ENCODE measurements around the gene SYNE3. TPM values are rescaled to one million over a fixed set of nuclear protein-coding genes. Genes with fewer than 3 reads are reported as not detected.

Gene SYNE3
- total and polyA plus RNA-seq, 2 experiments from 2014 or later = 0.16 to 2.4 TPM

- WGBS (ENCODE audit: low lambda C conversion rate, missing lambda C conversion rate) = 96% methylated on average over 5 of the region's 5 CpGs
- Histone ChIP-seq H4K20me1 (ENCODE audit: insufficient read depth, poor library complexity, severe bottlenecking) (no peaks in the 10 kb centered on the region), H3K4me2 (no peak overlapping the region), H2AFZ (no peak overlapping the region), H3K4me1 (ENCODE audit: insufficient read depth) (peaks cover 9% of the 10 kb centered on the region), H3K27ac (no peak overlapping the region), H3K79me2 (no peaks in the 10 kb centered on the region), H3K4me3 (no peak overlapping the region), H3K27me3 (no peaks in the 10 kb centered on the region), H3K9me2 (replicated peaks; ENCODE audit: insufficient read depth) (no peaks in the 10 kb centered on the region), H3K9me3 (ENCODE audit: low read depth) (no peaks in the 10 kb centered on the region), H3K36me3 (replicated peaks; ENCODE audit: insufficient read depth, low read depth) (no peaks in the 10 kb centered on the region)
- DNase-seq (ENCODE audit: low spot score) = no peak
- TF ChIP-seq EZH2phosphoT487 (IDR thresholded peaks at IDR 0.05; ENCODE audit: low read depth, severe bottlenecking, unreplicated experiment) (no peak), CTCF (IDR thresholded peaks at IDR 0.05; ENCODE audit: poor library complexity) (no peak), EZH2 (IDR thresholded peaks at IDR 0.05; ENCODE audit: borderline replicate concordance) (no peak)
Measured at GRCh38 chr14:95484296-95484695, 32.2 kb downstream of the SYNE3 start.

GRCh38 chr14:95483309-95484165 lies 32.9 kb downstream of the SYNE3 start:
- no peaks in the 10 kb centered on the region for H3K9me3 ChIP-seq (ENCODE audit: low read depth)
- TF ChIP-seq EZH2 (IDR thresholded peaks at IDR 0.05; ENCODE audit: borderline replicate concordance) (no peak), CTCF (IDR thresholded peaks at IDR 0.05; ENCODE audit: poor library complexity) (no peak), EZH2phosphoT487 (IDR thresholded peaks at IDR 0.05; ENCODE audit: low read depth, severe bottlenecking, unreplicated experiment) (no peak)
- H3K4me1 ChIP-seq (ENCODE audit: insufficient read depth) = peaks cover 9% of the 10 kb centered on the region
- no peaks in the 10 kb centered on the region for H3K27me3 ChIP-seq
- WGBS (ENCODE audit: low lambda C conversion rate, missing lambda C conversion rate) = 67% methylated on average over 14 of the region's 14 CpGs
- H3K27ac ChIP-seq = peak overlapping the region; percentile 67
- H4K20me1 ChIP-seq (ENCODE audit: insufficient read depth, poor library complexity, severe bottlenecking) = no peaks in the 10 kb centered on the region
- no peak overlapping the region for H3K4me2 ChIP-seq
- H3K9me2 ChIP-seq (replicated peaks; ENCODE audit: insufficient read depth) = no peaks in the 10 kb centered on the region
- H3K79me2 ChIP-seq = no peaks in the 10 kb centered on the region
- H2AFZ ChIP-seq = no peak overlapping the region
- H3K36me3 ChIP-seq (replicated peaks; ENCODE audit: insufficient read depth, low read depth) = no peaks in the 10 kb centered on the region
- no peak overlapping the region for H3K4me3 ChIP-seq
- peak; percentile 90 for DNase-seq (ENCODE audit: low spot score)

GRCh38 chr14:95482627-95483308 lies 33.7 kb downstream of the SYNE3 start:
- WGBS (ENCODE audit: low lambda C conversion rate, missing lambda C conversion rate) = 86% methylated on average over 12 of the region's 12 CpGs
- H2AFZ ChIP-seq = no peak overlapping the region

More at GRCh38 chr14:95482627-95483308, 33.7 kb downstream of the SYNE3 start:
- Histone ChIP-seq H3K27ac (peak overlapping the region; percentile 62), H3K9me2 (replicated peaks; ENCODE audit: insufficient read depth) (no peaks in the 10 kb centered on the region), H3K4me1 (ENCODE audit: insufficient read depth) (peaks cover 9% of the 10 kb centered on the region), H3K4me3 (no peak overlapping the region), H3K79me2 (no peaks in the 10 kb centered on the region), H3K9me3 (ENCODE audit: low read depth) (no peaks in the 10 kb centered on the region), H4K20me1 (ENCODE audit: insufficient read depth, poor library complexity, severe bottlenecking) (no peaks in the 10 kb centered on the region), H3K27me3 (no peaks in the 10 kb centered on the region), H3K4me2 (no peak overlapping the region), H3K36me3 (replicated peaks; ENCODE audit: insufficient read depth, low read depth) (no peaks in the 10 kb centered on the region)
- DNase-seq (ENCODE audit: low spot score) = no peak
- TF ChIP-seq CTCF (IDR thresholded peaks at IDR 0.05; ENCODE audit: poor library complexity) (no peak), EZH2phosphoT487 (IDR thresholded peaks at IDR 0.05; ENCODE audit: low read depth, severe bottlenecking, unreplicated experiment) (no peak), EZH2 (IDR thresholded peaks at IDR 0.05; ENCODE audit: borderline replicate concordance) (no peak)

Data from hepatocyte (in vitro differentiated cells).